Upper lobe of right lung (tissue), 1 donor: ENCODE results near the gene CALD1. TPM values are rescaled to one million over a fixed set of nuclear protein-coding genes. Genes with fewer than 3 reads are reported as not detected.

Source experiments
- ATAC-seq: fragments of 200-7000 bp; cut with Tn5 transposase; one replicate; pipeline ENCODE4 v1.9.1; 2020; ENCODE audit warnings: mild to moderate bottlenecking, moderate library complexity
- DNase-seq: peaks from one replicate; pipeline ENCODE4 v3.0.0-alpha.2; 2020
- H3K27ac ChIP-seq: fragments of 200-600 bp; one replicate; pipeline ENCODE4 v1.8.0; 2022
- H3K27me3 ChIP-seq: fragments of 200-600 bp; one replicate; pipeline ENCODE4 v1.8.0; 2022; ENCODE audit warnings: mild to moderate bottlenecking
- H3K36me3 ChIP-seq: fragments of 200-600 bp; one replicate; pipeline ENCODE4 v1.8.0; 2022
- H3K4me1 ChIP-seq: fragments of 200-600 bp; one replicate; pipeline ENCODE4 v1.8.0; 2022
- H3K4me3 ChIP-seq: fragments of 200-600 bp; one replicate; pipeline ENCODE4 v1.8.0; 2022; ENCODE audit warnings: mild to moderate bottlenecking
- H3K9me3 ChIP-seq: fragments of 200-600 bp; one replicate; pipeline ENCODE4 v1.8.0; 2022
- intact Hi-C: fragments of 100-400 bp; cut with DNase I; formaldehyde crosslinking; loops from one replicate; pipeline ENCODE4 v1.11.0; 2022
- total RNA-seq: library from RNA; stranded (reverse); fragmentation: NEBNext Ultra II Directional; extraction: Animal tissue kit (Norgen Biotek cat#: 25700); gene quantifications from one replicate; pipeline ENCODE4 v1.2.1, GENCODE V29; 2021
- TF ChIP-seq, protein P1 (sequence below): fragments of 200-600 bp; IDR thresholded peaks from one replicate; pipeline ENCODE4 v1.8.0; 2022; ENCODE audit warnings: antibody characterized with exemption
- donor health status: DM: no; HTN: yes; CAD: no; lungs with severe emphysema.

The CALD1 gene
- total RNA-seq, 1 donor from 2014 or later: 213 TPM

DNA sequence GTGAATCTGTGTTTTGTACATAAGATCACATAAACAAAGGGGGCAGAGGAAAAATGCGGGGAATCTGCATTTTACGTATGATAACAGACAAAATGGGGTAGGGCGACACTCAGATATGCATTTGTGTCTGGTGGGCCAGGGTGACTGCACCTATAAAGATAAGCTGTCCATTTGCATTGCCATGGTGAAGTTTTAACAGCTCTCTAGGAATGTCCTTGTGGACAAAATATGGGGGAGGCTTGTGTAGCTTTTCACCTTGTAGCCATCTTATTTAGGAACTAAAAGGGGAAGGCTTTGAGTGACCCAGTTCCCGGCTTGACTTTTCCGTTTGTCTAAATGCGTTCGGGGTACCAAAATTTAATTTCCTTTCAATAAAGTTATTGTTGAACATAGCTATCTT lies 114.5 kb downstream of the CALD1 start:
- TF ChIP-seq, protein P1, sequence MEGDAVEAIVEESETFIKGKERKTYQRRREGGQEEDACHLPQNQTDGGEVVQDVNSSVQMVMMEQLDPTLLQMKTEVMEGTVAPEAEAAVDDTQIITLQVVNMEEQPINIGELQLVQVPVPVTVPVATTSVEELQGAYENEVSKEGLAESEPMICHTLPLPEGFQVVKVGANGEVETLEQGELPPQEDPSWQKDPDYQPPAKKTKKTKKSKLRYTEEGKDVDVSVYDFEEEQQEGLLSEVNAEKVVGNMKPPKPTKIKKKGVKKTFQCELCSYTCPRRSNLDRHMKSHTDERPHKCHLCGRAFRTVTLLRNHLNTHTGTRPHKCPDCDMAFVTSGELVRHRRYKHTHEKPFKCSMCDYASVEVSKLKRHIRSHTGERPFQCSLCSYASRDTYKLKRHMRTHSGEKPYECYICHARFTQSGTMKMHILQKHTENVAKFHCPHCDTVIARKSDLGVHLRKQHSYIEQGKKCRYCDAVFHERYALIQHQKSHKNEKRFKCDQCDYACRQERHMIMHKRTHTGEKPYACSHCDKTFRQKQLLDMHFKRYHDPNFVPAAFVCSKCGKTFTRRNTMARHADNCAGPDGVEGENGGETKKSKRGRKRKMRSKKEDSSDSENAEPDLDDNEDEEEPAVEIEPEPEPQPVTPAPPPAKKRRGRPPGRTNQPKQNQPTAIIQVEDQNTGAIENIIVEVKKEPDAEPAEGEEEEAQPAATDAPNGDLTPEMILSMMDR: no peak
- H3K27ac ChIP-seq: no peak overlapping the region
- intact Hi-C loops: no loop called here
- no peaks in the 10 kb centered on the region for H3K36me3 ChIP-seq
- no peaks in the 10 kb centered on the region for H3K4me1 ChIP-seq
- no peaks in the 10 kb centered on the region for H3K27me3 ChIP-seq
- no peak for ATAC-seq
- H3K9me3 ChIP-seq: peaks cover 7% of the 10 kb centered on the region
- no peak overlapping the region for H3K4me3 ChIP-seq
- no peak for DNase-seq

DNA sequence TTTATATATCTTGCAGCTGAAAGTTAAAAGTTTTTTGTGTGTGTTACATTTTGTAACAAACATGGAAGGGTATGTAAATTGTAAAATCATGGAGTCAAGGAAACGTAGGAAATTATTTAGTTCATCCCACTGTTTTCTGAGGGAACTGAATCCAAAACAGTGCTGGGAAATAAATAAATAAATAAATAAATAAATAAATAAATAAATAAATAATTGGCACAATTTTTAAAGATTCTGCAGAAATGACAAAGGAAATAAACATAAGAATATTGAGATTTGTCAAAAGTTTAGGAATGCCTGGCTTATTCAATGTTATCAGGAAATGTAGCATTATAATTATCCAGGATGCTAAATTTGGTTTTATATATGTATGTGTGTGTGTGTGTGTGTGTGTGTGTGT lies 115.5 kb downstream of the CALD1 start:
- ATAC-seq (no peak), DNase-seq (no peak)
- TF ChIP-seq, protein P1: no peak
- Histone ChIP-seq H3K4me3 (no peak overlapping the region), H3K4me1 (peaks cover 3% of the 10 kb centered on the region), H3K27ac (no peak overlapping the region), H3K9me3 (peaks cover 7% of the 10 kb centered on the region), H3K36me3 (no peaks in the 10 kb centered on the region), H3K27me3 (no peaks in the 10 kb centered on the region)
- intact Hi-C loops: no loop called here

DNA sequence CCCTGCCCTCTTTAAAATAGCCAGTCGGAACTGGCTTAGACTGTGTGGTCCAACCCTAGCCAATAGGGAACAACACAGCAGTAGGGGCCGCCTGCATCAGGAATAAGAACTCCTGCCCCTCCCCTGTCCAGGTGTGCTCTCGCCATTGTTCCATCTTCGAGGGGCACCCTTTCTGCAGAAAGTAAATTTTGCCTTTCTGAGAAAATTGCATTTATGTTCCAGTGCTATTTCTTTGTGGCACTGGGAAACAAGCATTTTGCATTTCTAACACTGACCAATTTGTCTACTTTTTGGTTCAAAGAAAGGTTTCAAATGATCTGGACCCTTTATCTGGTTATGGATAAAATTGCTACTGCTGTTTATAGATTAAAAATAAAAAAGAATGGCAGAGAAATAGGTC lies 116.6 kb downstream of the CALD1 start:
- peaks cover 7% of the 10 kb centered on the region for H3K9me3 ChIP-seq
- intact Hi-C loops: no loop called here
- H3K4me3 ChIP-seq: no peak overlapping the region
- peaks cover 5% of the 10 kb centered on the region for H3K4me1 ChIP-seq
- TF ChIP-seq, protein P1: no peak
- DNase-seq (no peak), ATAC-seq (no peak)
- H3K27me3 ChIP-seq: no peaks in the 10 kb centered on the region
- H3K27ac ChIP-seq: no peak overlapping the region
- no peaks in the 10 kb centered on the region for H3K36me3 ChIP-seq

DNA sequence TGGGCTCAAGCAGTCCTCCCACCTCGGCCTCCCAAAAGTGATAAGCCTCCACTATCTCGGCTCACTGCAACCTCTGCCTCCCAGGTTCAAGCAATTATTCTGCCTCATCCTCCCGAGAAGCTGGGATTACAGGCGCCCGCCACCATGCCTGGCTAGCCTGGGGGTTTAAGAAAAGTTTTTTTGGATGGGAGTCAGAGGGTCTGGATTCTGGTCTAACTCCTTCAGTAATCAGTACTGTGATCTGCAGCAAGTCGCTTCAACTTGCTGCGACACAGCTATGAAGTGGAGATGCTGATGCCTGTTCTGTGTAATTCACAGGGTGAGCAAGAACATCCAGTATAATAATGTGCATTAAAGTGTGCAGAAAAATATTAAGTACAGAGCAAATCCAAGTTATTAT lies 118.5 kb downstream of the CALD1 start:
- Histone ChIP-seq H3K27me3 (no peaks in the 10 kb centered on the region), H3K36me3 (no peaks in the 10 kb centered on the region), H3K27ac (no peak overlapping the region), H3K4me3 (no peak overlapping the region), H3K9me3 (peaks cover 7% of the 10 kb centered on the region), H3K4me1 (peaks cover 5% of the 10 kb centered on the region)
- no peak for ATAC-seq
- intact Hi-C loops: no loop called here
- no peak for DNase-seq
- TF ChIP-seq, protein P1: no peak

DNA sequence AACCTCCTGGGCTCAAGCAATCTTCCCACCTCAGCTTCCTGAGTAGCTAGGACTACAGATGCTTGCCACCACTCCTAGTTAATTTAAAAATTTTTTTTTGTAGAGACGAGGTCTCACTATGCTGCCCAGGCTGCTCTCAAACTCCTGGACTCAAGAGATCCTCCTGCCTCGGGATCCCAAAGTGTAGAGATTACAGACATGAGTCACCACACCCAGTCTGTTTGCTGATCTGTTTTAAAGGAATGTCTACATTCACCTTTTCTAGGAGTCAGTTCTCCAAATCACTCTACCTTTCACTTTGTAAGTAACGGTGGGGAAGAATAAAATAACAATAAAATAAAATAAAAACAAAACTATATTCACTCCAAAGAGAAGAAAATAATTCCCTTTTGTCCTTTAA lies 120.3 kb downstream of the CALD1 start:
- Histone ChIP-seq H3K27me3 (no peaks in the 10 kb centered on the region), H3K9me3 (peaks cover 7% of the 10 kb centered on the region), H3K4me3 (no peak overlapping the region), H3K27ac (no peak overlapping the region), H3K36me3 (no peaks in the 10 kb centered on the region), H3K4me1 (peaks cover 5% of the 10 kb centered on the region)
- ATAC-seq: no peak
- no peak for DNase-seq
- TF ChIP-seq, protein P1: no peak
- intact Hi-C loops: no loop called here
